C4-2B (cell line): ENCODE results near the gene RAB8A.

ENCODE experiments used
- ZFX ChIP-seq: fragments of 450-650 bp; IDR thresholded peaks from 2 replicates; pipeline ENCODE4 v1.6.1; 2017
- TF ChIP-seq, protein P1 (sequence below): fragments of 450-650 bp; conservative IDR thresholded peaks from 2 replicates; pipeline ENCODE4 v1.5.1; 2017; ENCODE audit warnings: mild to moderate bottlenecking

DNA sequence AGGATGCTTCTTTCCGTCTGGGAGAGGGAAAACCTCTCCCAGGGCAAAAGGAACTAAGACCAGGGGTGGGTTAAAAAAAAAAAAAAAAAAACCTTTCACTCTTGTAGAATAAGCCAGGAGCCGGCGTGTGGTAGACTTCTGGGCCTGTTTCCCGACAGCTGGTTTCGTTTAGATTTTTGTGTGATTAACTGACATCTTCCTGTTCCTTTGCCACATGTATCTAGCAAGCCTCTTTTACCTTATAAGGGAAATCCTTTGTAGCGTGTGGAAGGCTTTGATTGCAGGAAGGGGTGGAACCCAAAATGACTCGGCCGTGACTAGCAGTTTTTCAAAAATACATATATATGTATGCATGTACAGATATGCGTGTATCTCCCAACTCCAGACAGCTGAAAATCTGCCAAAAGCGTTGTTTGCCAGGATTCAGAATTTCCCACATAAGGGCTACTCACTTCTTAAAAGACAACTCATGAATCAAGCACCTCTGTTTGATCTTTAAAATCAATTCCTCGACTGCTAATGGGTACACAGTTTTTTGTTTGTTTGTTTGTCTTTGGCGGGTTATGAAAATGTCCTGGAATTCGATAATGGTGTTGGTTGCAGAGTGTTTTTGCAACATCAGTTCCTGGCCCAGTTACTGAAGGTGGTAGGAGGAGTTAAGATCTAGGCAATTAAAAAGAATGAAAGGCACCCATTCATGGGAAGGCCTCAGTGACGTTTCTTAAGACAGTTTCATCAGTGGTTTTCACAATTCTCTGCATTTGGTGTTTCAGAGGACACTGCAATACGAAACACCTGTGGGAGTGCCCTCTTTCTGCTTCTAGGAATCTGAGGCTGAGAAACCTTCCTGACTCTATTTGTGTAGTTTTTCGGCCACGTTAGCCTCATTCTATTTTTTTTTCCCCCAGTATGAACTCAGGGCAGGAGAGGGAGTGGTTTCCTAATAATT is 32.7 kb upstream of the RAB8A start:
- TF ChIP-seq, protein P1, sequence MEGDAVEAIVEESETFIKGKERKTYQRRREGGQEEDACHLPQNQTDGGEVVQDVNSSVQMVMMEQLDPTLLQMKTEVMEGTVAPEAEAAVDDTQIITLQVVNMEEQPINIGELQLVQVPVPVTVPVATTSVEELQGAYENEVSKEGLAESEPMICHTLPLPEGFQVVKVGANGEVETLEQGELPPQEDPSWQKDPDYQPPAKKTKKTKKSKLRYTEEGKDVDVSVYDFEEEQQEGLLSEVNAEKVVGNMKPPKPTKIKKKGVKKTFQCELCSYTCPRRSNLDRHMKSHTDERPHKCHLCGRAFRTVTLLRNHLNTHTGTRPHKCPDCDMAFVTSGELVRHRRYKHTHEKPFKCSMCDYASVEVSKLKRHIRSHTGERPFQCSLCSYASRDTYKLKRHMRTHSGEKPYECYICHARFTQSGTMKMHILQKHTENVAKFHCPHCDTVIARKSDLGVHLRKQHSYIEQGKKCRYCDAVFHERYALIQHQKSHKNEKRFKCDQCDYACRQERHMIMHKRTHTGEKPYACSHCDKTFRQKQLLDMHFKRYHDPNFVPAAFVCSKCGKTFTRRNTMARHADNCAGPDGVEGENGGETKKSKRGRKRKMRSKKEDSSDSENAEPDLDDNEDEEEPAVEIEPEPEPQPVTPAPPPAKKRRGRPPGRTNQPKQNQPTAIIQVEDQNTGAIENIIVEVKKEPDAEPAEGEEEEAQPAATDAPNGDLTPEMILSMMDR: no peak
- no peak for TF ChIP-seq ZFX
